ENCODE data around the gene COA3. TPM values are rescaled to one million over a fixed set of nuclear protein-coding genes. Genes with fewer than 3 reads are reported as not detected.

The COA3 gene
- total RNA-seq, 2 experiments from 2014 or later = 37.0 to 38.5 TPM

- Mint-ChIP-seq H3K27me3 (no peaks in the 10 kb centered on the region), H3K4me1 (peaks cover 4% of the 10 kb centered on the region), H3K27ac (no peak overlapping the region), H3K4me3 (no peak overlapping the region), H3K9me3 (peaks cover 2% of the 10 kb centered on the region), H3K36me3 (peaks cover 2% of the 10 kb centered on the region)
- ATAC-seq (ENCODE audit: low read depth) (no peak), DNase-seq (no peak)
- POLR2A ChIA-PET = interaction anchor here (0.6 to 1.0 kb wide), 2 partner anchors 195 to 1445 kb away, joined by 3 to 5 read pairs; partner anchors contain the start of gene RPL27
Measured at GRCh38 chr17:42803074-42803883, 4.8 kb upstream of the COA3 start.

- POLR2A ChIA-PET = interaction anchor here (0.6 to 3.0 kb wide), 8 partner anchors 11 to 518 kb away, joined by 3 to 19 read pairs (median 4); partner anchors contain the start of genes BECN1, PSME3 and VPS25
- peaks cover 3% of the 10 kb centered on the region for H3K36me3 Mint-ChIP-seq
- H3K4me3 Mint-ChIP-seq = peak overlapping the region; percentile 88
- DNase-seq (no peak), ATAC-seq (ENCODE audit: low read depth) (no peak)
- no peaks in the 10 kb centered on the region for H3K27me3 Mint-ChIP-seq
- peak overlapping the region; percentile 73 for H3K27ac Mint-ChIP-seq
- peaks cover 10% of the 10 kb centered on the region for H3K4me1 Mint-ChIP-seq
- H3K9me3 Mint-ChIP-seq = peaks cover 2% of the 10 kb centered on the region
Measured at GRCh38 chr17:42798011-42798382, 507 bp downstream of the COA3 start.

- Mint-ChIP-seq H3K27me3 (no peaks in the 10 kb centered on the region), H3K4me3 (peak overlapping the region; percentile 88), H3K27ac (no peak overlapping the region), H3K4me1 (peaks cover 10% of the 10 kb centered on the region), H3K36me3 (peaks cover 3% of the 10 kb centered on the region), H3K9me3 (peaks cover 2% of the 10 kb centered on the region)
- DNase-seq (no peak), ATAC-seq (ENCODE audit: low read depth) (no peak)
- POLR2A ChIA-PET = interaction anchor here (0.9 to 3.0 kb wide), 4 partner anchors 20 to 518 kb away, joined by 3 to 19 read pairs (median 6); partner anchors contain the start of genes BECN1 and VPS25
Measured at GRCh38 chr17:42797067-42798007, 1.2 kb downstream of the COA3 start.

GRCh38 chr17:42796066-42796758 lies 2.3 kb downstream of the COA3 start:
- H3K27ac Mint-ChIP-seq = no peak overlapping the region
- H3K27me3 Mint-ChIP-seq = peaks cover 3% of the 10 kb centered on the region

GRCh38 chr17:42795465-42795864 lies 3.0 kb downstream of the COA3 start:
- H3K4me3 Mint-ChIP-seq = no peak overlapping the region
- POLR2A ChIA-PET = interaction anchor here (1.2 kb wide), 2 partner anchors 22 to 26 kb away, joined by 3 to 4 read pairs; partner anchors contain the start of gene VPS25
- no peak overlapping the region for H3K27ac Mint-ChIP-seq
- peaks cover 5% of the 10 kb centered on the region for H3K27me3 Mint-ChIP-seq
- no peak for DNase-seq
- peaks cover 2% of the 10 kb centered on the region for H3K36me3 Mint-ChIP-seq
- peaks cover 2% of the 10 kb centered on the region for H3K9me3 Mint-ChIP-seq
- peaks cover 10% of the 10 kb centered on the region for H3K4me1 Mint-ChIP-seq
- ATAC-seq (ENCODE audit: low read depth) = no peak

More at GRCh38 chr17:42796066-42796758, 2.3 kb downstream of the COA3 start:
- DNase-seq = no peak
- H3K4me3 Mint-ChIP-seq = no peak overlapping the region
- H3K36me3 Mint-ChIP-seq = peaks cover 3% of the 10 kb centered on the region
- POLR2A ChIA-PET = interaction anchor here (0.9 to 3.0 kb wide), 3 partner anchors 19 to 23 kb away, joined by 3 to 19 read pairs (median 4); partner anchors contain the start of gene VPS25
- H3K9me3 Mint-ChIP-seq = peaks cover 2% of the 10 kb centered on the region
- H3K4me1 Mint-ChIP-seq = peaks cover 10% of the 10 kb centered on the region
- no peak for ATAC-seq (ENCODE audit: low read depth)

- POLR2A ChIA-PET = interaction anchor here (1.2 kb wide), 2 partner anchors 22 to 27 kb away, joined by 3 to 4 read pairs; partner anchors contain the start of gene VPS25
- no peak for DNase-seq
- Mint-ChIP-seq H3K36me3 (peaks cover 1% of the 10 kb centered on the region), H3K27me3 (peaks cover 7% of the 10 kb centered on the region), H3K4me3 (no peak overlapping the region), H3K9me3 (peaks cover 2% of the 10 kb centered on the region), H3K27ac (no peak overlapping the region), H3K4me1 (peaks cover 10% of the 10 kb centered on the region)
- ATAC-seq (ENCODE audit: low read depth) = no peak
Measured at GRCh38 chr17:42795061-42795460, 3.4 kb downstream of the COA3 start.

GRCh38 chr17:42792545-42792944 lies 6.0 kb downstream of the COA3 start:
- no peak for ATAC-seq (ENCODE audit: low read depth)
- Mint-ChIP-seq H3K27ac (no peak overlapping the region), H3K36me3 (peaks cover 1% of the 10 kb centered on the region), H3K4me3 (no peak overlapping the region), H3K27me3 (peaks cover 11% of the 10 kb centered on the region), H3K9me3 (no peaks in the 10 kb centered on the region), H3K4me1 (peaks cover 3% of the 10 kb centered on the region)
- POLR2A ChIA-PET = no interaction called here
- DNase-seq = no peak

- Mint-ChIP-seq H3K27ac (no peak overlapping the region), H3K27me3 (peaks cover 14% of the 10 kb centered on the region), H3K36me3 (peaks cover 1% of the 10 kb centered on the region), H3K4me1 (peaks cover 2% of the 10 kb centered on the region), H3K4me3 (no peak overlapping the region), H3K9me3 (no peaks in the 10 kb centered on the region)
- ATAC-seq (ENCODE audit: low read depth) (no peak), DNase-seq (no peak)
- POLR2A ChIA-PET = no interaction called here
Measured at GRCh38 chr17:42791948-42792347, 6.6 kb downstream of the COA3 start.

- ATAC-seq (ENCODE audit: low read depth) = no peak
- H3K27me3 Mint-ChIP-seq = peaks cover 59% of the 10 kb centered on the region
- POLR2A ChIA-PET = interaction anchor here (0.5 to 1.9 kb wide), 3 partner anchors 11 to 141 kb away, joined by 3 to 6 read pairs (median 6); partner anchors contain the start of genes COA3 and VPS25
- H3K9me3 Mint-ChIP-seq = no peaks in the 10 kb centered on the region
- peaks cover 2% of the 10 kb centered on the region for H3K36me3 Mint-ChIP-seq
- H3K4me1 Mint-ChIP-seq = peaks cover 14% of the 10 kb centered on the region
- no peak for DNase-seq
- no peak overlapping the region for H3K27ac Mint-ChIP-seq
- H3K4me3 Mint-ChIP-seq = no peak overlapping the region
Measured at GRCh38 chr17:42787266-42787665, 11.2 kb downstream of the COA3 start.

- no peak for DNase-seq
- POLR2A ChIA-PET = interaction anchor here (0.7 to 1.1 kb wide), 2 partner anchors 39 to 237 kb away, joined by 3 read pairs; partner anchors contain the start of gene BECN1
- no peak for ATAC-seq (ENCODE audit: low read depth)
- peaks cover 2% of the 10 kb centered on the region for H3K36me3 Mint-ChIP-seq
- no peaks in the 10 kb centered on the region for H3K9me3 Mint-ChIP-seq
- H3K4me3 Mint-ChIP-seq = no peak overlapping the region
- peaks cover 66% of the 10 kb centered on the region for H3K27me3 Mint-ChIP-seq
- H3K4me1 Mint-ChIP-seq = peaks cover 14% of the 10 kb centered on the region
- H3K27ac Mint-ChIP-seq = no peak overlapping the region
Measured at GRCh38 chr17:42784811-42785592, 13.5 kb downstream of the COA3 start.

- POLR2A ChIA-PET = no interaction called here
- peaks cover 16% of the 10 kb centered on the region for H3K4me1 Mint-ChIP-seq
- no peak for ATAC-seq (ENCODE audit: low read depth)
- H3K9me3 Mint-ChIP-seq = no peaks in the 10 kb centered on the region
- peaks cover 70% of the 10 kb centered on the region for H3K27me3 Mint-ChIP-seq
- no peak overlapping the region for H3K27ac Mint-ChIP-seq
- H3K36me3 Mint-ChIP-seq = peaks cover 7% of the 10 kb centered on the region
- no peak overlapping the region for H3K4me3 Mint-ChIP-seq
- no peak for DNase-seq
Measured at GRCh38 chr17:42784409-42784808, 14.1 kb downstream of the COA3 start.

GRCh38 chr17:42783791-42784138 lies 14.7 kb downstream of the COA3 start:
- H3K4me3 Mint-ChIP-seq = no peak overlapping the region
- DNase-seq (no peak), ATAC-seq (ENCODE audit: low read depth) (no peak)
- peaks cover 16% of the 10 kb centered on the region for H3K4me1 Mint-ChIP-seq
- peaks cover 72% of the 10 kb centered on the region for H3K27me3 Mint-ChIP-seq
- POLR2A ChIA-PET = interaction anchor here (1.4 kb wide), 1 partner anchor 10 kb away, joined by 3 read pairs; the partner anchor contains the start of gene VPS25
- no peaks in the 10 kb centered on the region for H3K9me3 Mint-ChIP-seq
- H3K27ac Mint-ChIP-seq = no peak overlapping the region
- H3K36me3 Mint-ChIP-seq = peaks cover 13% of the 10 kb centered on the region

All from activated naive CD8-positive, alpha-beta T cell treated with anti-CD3 and anti-CD28 coated beads, Interleukin-2, amount 10 ng/mL, durations not matched to agents 7 days and 5 days (primary cell).